NCI-H1092 treated with DMSO at 0.1 percent for 48 hours (cell line): Measurements from ENCODE around the gene AGPAT3.

ENCODE experiments used
- DNase-seq: peaks from one replicate; lab custom pipeline; 2025; lab: John Stamatoyannopoulos, UW

Gene AGPAT3

GRCh38 chr21:43975469-43976098, 110.6 kb downstream of the AGPAT3 start:
- peak; percentile 58 for DNase-seq

- DNase-seq = no peak
Measured at GRCh38 chr21:43976661-43977060, 111.6 kb downstream of the AGPAT3 start.

DNA sequence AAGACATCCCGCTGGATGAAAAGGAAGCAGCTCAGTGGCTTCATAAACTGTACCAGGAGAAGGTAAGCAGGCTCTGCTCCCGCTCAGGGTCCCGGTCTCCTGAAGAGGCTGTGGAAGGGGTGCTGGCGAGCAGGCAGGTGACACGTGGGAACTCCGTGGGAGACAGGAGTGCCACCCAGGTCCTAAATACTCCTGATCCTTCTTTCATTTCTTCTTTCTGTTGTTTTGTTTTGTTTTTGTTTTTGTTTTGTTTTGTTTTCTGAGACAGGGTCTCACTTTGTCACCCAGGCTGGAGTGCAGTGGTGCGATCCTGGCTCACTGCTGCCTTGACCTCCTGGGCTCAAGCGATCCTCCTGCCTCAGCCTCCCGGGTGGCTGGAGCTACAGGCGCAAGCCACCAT, 113.0 kb downstream of the AGPAT3 start:
- no peak for DNase-seq

- DNase-seq = no peak
Measured at GRCh38 chr21:43979654-43980053, 114.6 kb downstream of the AGPAT3 start.

DNA sequence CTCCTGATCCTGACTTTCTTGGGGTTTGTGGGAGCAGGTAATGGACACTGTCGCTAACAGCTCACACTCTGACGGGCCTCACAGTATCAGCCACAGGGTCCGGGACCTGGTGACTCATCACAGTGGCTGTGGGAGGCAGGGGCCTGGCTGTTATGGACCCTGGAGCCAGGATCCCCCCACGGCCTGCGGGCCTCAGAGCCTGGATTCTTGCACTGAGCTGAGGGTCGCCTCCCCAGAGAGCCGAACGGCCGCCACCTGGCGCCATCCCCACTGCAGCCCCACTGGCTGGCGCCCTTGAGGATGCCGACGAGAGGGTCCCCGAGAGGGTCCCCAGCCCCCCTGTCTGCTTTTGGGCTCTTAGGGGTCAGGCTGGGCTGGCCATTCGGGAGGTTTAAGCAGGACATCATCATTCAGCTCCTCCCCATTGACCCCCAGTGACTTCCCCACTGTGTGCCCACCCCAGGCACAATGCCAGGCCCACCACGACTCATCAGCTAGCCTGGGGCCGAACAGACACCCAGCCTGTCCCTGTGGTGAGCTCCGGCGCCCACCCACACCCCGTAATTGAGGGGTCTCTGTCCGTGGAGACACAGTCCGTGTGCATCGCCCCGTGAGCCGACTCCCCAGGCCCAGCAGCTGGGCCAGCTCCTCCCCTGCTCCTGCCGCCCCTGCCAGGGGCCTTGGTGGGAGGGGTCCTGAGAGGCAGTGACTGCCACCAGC, 116.3 kb downstream of the AGPAT3 start:
- no peak for DNase-seq

DNA sequence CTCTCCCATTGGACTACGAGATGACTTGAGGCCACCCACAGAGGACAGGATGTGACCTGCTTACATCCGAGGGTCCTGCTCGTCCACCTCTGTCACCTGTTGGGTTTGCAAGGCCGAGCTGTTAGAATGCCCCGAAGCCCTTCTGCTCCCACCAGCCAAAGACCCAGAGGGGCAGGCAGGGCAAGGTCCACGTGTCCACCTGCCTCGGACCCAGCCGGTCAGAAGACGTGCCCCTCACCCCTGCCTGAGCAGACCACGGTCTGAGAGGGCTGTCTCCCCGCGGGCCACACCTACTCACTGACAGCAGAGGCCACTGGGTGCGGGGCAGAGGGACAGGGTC, 116.8 kb downstream of the AGPAT3 start:
- no peak for DNase-seq

GRCh38 chr21:43982489-43983078, 117.6 kb downstream of the AGPAT3 start:
- no peak for DNase-seq

DNA sequence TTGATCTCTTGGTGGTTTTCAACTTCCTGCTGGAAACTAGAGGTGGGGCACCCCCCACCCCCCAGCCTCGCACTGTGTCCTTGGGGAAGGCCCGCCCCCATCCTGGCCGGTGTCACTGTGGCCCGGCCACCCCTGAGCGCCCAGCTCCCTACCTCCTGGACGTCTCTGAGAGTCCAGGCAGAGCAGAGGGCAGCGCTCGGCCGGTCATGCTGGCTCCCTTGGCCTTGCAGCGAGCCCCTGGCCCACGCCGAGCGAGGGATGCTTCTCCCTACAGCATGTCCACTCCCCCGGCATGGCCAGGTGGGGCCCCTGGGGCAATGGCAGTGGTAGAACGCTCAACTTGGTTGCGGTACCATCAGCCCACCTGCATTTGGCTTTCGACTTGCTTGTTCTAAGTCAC, 118.4 kb downstream of the AGPAT3 start:
- DNase-seq = no peak

DNA sequence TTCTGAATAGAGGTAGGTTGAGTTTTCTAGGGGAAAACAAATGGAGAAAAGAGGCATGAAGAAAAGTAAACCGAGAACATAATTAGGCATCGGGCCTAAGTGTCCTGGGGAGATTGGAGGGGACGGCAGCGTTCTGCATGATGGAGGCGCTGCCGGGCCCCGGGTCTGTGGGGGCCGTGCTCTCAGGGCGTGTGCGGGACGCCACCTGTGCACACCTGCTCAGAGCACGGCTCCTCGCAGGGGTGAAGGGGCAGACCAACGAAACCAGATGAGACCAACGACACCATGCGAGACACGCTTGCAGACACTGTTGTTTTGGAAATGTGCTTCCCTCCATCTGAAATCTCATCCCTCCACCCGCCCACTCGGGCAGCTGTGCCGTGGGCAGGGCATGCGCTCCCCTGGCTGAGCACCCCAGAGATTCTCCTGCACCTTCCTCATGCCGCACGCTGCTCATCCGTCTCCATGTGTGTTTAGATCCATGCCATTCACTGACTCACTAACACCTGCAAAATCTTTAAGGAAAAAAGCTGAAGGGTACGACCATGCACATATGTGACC, 118.9 kb downstream of the AGPAT3 start:
- DNase-seq = no peak

- no peak for DNase-seq
Measured at GRCh38 chr21:43984905-43985689, 120.1 kb downstream of the AGPAT3 start.

DNA sequence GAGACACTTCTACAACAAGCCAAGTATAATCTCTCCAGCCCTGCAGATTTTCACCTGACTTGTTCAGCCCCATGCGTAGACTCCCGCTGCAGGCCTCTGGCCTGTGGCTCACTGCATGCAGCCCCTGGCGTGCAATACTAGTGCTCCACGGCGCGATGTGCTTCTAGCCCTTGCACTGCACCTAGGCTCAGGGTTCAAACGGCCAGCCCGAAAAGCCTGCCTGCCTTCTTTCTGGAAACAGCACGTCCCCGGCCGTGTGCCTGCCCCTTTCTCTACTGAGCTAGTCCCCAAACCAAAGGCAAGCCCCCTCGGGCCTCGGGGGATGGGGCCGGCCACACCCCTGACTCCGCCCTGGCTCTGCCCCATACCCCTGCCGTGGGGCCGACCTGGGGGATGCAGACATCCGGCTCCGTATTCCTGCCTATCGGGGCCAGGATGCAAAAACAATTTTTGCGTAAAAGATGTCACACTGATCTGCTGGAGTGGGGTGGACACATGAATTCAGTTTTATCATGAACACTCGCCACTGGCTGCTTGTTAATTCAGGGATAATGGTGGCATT, 120.7 kb downstream of the AGPAT3 start:
- DNase-seq = no peak

- DNase-seq = no peak
Measured at GRCh38 chr21:43986544-43987451, 121.8 kb downstream of the AGPAT3 start.

GRCh38 chr21:43987509-43987908, 122.5 kb downstream of the AGPAT3 start:
- DNase-seq = no peak

DNA sequence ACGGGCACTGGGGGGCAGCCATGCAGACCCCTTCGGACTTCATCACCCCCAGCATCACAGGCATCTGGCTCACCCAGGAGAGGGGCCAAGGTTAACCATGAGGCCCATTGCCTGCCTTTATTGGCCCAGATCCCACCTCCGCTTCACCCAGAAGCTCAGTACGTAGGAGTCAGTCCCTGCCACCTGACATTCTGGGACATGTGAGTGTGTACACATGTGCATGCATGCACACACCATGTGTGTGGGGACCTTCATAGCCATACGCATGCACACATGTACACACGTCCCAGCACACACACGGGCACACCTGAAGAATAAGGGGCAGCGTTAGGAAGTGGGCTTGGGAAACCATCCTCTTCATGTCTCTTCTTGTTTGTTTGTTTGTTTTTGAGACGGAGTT, 123.0 kb downstream of the AGPAT3 start:
- DNase-seq = no peak

DNA sequence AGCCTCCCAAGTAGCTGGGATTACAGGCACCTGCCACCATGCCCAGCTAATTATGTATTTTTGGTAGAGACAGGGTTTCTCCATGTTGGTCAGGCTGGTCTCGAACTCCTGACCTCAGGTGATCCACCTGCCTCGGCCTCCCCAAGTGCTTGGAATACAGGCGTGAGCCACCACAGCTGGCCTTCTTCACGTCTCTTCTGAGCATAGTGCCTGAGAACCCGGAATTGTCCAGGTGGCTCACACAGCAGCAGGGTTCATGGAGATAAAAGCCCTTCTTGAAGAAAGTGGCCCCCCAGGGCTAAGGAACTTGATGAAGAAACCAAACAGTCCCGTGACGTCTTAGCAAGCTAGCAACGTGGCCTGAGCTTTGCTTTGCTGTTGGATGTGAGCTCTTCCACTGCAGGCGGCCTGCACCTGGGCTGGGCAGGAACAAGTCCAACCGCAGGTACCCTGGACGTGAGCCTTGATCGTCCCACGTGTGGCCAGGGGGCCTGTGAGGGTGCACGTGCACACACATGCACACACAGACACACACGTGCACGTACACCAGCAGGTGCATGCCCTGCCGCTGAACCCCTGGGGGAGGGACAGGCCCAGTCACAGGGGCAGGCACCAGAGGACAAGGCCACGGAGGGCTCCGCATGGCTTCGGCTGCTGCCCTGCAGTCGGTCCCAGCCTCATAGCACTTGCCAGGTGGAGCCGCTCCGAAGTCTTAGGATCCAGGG, 123.6 kb downstream of the AGPAT3 start:
- DNase-seq = no peak

DNA sequence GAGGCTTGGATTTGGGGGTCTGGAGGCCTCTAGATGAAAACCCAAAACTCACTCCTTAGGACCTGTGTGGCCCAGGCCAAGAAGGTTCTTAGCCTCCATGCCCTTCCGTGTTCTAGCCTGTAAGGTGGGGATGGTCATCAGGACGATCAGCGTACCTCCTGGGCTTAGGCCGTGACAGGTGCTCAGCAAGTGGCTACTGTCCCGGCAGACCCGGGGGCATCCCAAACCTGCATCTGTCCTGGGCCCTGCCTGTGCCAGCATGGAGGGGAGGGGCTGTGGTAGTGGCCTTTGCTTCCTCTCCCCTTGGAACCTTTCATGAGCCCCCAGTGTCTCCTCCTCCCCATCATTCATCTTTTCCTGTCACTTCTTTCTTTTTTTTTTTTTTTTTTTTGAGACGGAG, 124.4 kb downstream of the AGPAT3 start:
- DNase-seq = no peak

- DNase-seq = peak; percentile 6
Measured at GRCh38 chr21:43991447-43991991, 126.5 kb downstream of the AGPAT3 start.

DNA sequence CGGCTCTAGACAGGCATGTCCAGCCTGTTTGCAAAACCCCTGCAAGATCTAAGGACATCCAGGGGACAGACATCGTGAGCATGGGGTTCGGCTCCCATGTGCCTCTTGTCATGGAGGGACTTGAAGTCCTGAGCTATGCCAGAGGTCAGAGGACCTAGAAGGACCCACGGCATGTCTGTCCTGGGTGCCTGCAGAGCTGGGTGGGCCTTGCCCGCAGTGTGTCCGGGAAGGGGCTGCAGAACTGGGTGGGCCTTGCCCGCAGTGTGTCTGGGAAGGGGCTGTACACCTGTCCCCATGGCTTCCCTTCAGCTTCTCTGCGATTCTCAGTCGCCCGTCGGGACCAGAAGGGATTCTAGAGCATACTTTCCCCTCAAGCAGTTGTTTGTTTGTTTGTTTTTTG, 127.1 kb downstream of the AGPAT3 start:
- no peak for DNase-seq

GRCh38 chr21:43993420-43993934, 128.5 kb downstream of the AGPAT3 start:
- DNase-seq = no peak

- no peak for DNase-seq
Measured at GRCh38 chr21:43994085-43994484, 129.1 kb downstream of the AGPAT3 start.
